ENCODE results near the gene SLC4A7. TPM values are rescaled to one million over a fixed set of nuclear protein-coding genes. Genes with fewer than 3 reads are reported as not detected.
"Not testable (repeated sequence)": the region's sequence is repeated elsewhere in the genome, so short reads cannot be mapped to it uniquely, and the experiment has no call there.

Gene SLC4A7
- total and polyA plus RNA-seq, 7 donors = 1.4 to 26.6 (median 13.3) TPM

DNA sequence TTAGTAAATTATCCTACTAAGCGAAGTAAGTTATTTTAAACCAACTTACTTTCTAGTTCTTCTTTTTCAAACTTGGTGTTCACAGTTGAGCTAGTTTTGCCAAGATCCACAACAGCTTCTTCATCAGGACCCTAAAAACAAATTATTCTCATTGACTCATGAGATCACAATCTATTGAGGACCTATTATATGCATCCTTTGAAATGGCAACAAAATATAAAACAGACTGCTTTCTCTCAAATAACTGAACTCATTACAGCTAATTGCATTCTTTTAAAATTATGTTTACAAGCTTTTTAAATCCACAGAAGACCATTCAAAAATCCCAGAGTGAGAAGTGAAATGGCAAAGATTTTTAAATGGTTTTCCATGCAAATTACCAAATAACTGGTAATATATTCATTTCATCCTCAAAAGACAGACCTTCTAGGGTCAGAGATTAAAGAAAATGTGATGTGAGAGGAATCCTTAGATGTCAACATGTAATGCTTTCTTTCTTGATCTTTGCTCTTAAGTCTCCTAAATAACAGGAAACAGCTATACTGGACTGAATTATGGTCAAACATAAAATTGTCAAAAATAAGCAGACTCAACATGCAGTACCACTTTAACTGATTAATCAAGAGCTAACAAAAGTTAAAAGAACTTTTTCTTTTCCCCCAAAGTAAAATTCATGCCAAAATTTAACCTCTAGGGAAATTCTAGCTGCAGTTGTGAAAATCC is 31.7 kb downstream of the SLC4A7 start:
- TF ChIP-seq, protein P1, sequence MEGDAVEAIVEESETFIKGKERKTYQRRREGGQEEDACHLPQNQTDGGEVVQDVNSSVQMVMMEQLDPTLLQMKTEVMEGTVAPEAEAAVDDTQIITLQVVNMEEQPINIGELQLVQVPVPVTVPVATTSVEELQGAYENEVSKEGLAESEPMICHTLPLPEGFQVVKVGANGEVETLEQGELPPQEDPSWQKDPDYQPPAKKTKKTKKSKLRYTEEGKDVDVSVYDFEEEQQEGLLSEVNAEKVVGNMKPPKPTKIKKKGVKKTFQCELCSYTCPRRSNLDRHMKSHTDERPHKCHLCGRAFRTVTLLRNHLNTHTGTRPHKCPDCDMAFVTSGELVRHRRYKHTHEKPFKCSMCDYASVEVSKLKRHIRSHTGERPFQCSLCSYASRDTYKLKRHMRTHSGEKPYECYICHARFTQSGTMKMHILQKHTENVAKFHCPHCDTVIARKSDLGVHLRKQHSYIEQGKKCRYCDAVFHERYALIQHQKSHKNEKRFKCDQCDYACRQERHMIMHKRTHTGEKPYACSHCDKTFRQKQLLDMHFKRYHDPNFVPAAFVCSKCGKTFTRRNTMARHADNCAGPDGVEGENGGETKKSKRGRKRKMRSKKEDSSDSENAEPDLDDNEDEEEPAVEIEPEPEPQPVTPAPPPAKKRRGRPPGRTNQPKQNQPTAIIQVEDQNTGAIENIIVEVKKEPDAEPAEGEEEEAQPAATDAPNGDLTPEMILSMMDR (IDR thresholded peaks at IDR 0.05) = no peak
- Histone ChIP-seq H3K4me3 (no peak overlapping the region), H3K27ac (no peak overlapping the region), H3K27me3 (ENCODE audit: insufficient read depth in 3 of 3, low read length in 2 of 3) (no peaks in the 10 kb centered on the region), H3K36me3 (ENCODE audit: insufficient read depth in 1 of 2, low read depth in 1 of 2) (peaks cover 0 to 11% of the 10 kb centered on the region in 2 donors), H3K4me1 (no peaks in the 10 kb centered on the region), H3K9me3 (no peaks in the 10 kb centered on the region)
- intact Hi-C loops (cut with DNase I) = no loop called here
- 95 to 98% (median 96%) methylated on average over 1 of the region's 1 CpG for WGBS, 3 donors
- ATAC-seq = no peak
- no peak for DNase-seq

DNA sequence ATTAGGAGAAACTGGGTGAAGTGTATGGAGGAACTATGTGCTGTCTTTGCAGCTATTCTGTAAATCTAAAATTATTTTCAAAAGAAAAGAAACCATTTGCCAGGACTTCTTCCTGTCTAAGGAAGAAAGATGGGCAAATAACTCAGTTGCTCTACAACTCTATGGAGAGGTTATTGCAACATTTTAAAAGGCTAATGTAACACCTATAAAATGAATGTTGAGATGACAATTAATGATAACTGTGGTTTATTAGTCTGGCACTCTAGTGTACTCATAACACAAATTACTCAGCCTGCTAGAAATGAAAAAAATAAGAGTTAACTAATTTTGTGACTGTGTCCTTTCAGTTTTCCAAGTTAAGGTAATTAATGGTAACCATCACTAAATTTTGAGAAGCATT is 32.3 kb downstream of the SLC4A7 start:
- Histone ChIP-seq H3K4me3 (no peak overlapping the region), H3K27ac (no peak overlapping the region), H3K9me3 (no peaks in the 10 kb centered on the region), H3K4me1 (no peaks in the 10 kb centered on the region), H3K27me3 (ENCODE audit: insufficient read depth in 3 of 3, low read length in 2 of 3) (no peaks in the 10 kb centered on the region), H3K36me3 (ENCODE audit: insufficient read depth in 1 of 2, low read depth in 1 of 2) (peaks cover 0 to 11% of the 10 kb centered on the region in 2 donors)
- no peak for ATAC-seq
- intact Hi-C loops (cut with DNase I) = no loop called here
- TF ChIP-seq, protein P1 (IDR thresholded peaks at IDR 0.05) = no peak
- DNase-seq = no peak

DNA sequence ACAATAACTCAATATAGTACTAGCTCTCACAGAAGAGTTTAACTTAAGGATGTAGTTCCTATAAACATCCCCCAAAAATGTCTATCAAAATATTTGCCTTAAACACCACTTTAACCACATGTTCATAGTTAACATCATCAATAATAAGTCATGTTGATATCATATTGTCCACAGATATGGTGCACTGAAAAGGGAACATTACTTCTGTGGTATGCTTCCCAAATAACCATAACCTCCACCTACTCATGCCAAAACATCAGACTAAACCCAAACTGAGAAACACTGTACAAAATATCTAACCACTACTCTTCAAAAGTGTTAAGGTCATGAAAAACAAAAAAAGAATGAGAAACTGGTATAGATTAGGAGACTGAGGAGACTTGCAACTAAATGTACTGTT is 32.9 kb downstream of the SLC4A7 start:
- H3K27ac ChIP-seq = no peak overlapping the region
- peaks cover 0 to 11% of the 10 kb centered on the region in 2 donors for H3K36me3 ChIP-seq (ENCODE audit: insufficient read depth in 1 of 2, low read depth in 1 of 2)
- no peaks in the 10 kb centered on the region for H3K9me3 ChIP-seq
- H3K4me3 ChIP-seq = no peak overlapping the region
- TF ChIP-seq, protein P1 (IDR thresholded peaks at IDR 0.05) = no peak
- no peaks in the 10 kb centered on the region for H3K4me1 ChIP-seq
- intact Hi-C loops (cut with DNase I) = no loop called here
- ATAC-seq (no peak), DNase-seq (no peak)
- no peaks in the 10 kb centered on the region for H3K27me3 ChIP-seq (ENCODE audit: insufficient read depth in 3 of 3, low read length in 2 of 3)

DNA sequence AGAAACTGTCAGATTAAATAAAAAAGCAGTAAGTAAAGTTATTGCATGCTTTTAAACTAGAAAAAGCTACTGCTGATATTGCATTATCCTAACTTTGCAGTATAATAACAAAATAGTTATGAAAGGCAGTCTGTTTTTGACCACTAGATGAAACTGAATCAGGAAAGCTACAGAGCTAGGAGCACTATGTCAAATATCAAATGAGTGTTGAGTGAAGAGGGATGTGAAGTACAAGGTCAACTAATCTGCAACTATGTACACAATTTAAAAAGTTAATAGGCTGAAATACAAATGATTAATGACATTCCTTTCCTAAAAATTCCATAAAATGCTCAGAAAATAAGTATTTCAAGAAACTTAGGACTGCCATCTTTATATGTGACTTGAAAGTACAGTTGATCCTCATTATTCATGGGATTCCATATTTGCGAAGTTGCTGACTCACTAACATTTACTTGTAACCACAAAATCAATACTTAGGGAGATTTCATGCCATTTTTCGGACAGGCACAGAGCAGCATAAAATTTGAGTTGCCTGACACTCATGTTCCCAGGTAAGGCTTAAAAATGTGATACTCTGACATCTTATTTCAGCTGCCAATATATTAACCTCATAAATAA is 34.5 kb downstream of the SLC4A7 start:
- DNase-seq (no peak), ATAC-seq (no peak)
- Histone ChIP-seq H3K27ac (no peak overlapping the region), H3K4me3 (no peak overlapping the region), H3K36me3 (ENCODE audit: insufficient read depth in 1 of 2, low read depth in 1 of 2) (peaks cover 0 to 11% of the 10 kb centered on the region in 2 donors), H3K27me3 (ENCODE audit: insufficient read depth in 3 of 3, low read length in 2 of 3) (no peaks in the 10 kb centered on the region), H3K9me3 (no peaks in the 10 kb centered on the region), H3K4me1 (no peaks in the 10 kb centered on the region)
- TF ChIP-seq, protein P1 (IDR thresholded peaks at IDR 0.05) = no peak
- WGBS, 3 donors = 72 to 88% (median 73%) methylated on average over 2 of the region's 2 CpGs
- intact Hi-C loops (cut with DNase I) = loop anchor here in 1 of 2 donors (10.0 kb wide), 1 partner anchor 705 kb away; no protein-coding TSS in a partner anchor

DNA sequence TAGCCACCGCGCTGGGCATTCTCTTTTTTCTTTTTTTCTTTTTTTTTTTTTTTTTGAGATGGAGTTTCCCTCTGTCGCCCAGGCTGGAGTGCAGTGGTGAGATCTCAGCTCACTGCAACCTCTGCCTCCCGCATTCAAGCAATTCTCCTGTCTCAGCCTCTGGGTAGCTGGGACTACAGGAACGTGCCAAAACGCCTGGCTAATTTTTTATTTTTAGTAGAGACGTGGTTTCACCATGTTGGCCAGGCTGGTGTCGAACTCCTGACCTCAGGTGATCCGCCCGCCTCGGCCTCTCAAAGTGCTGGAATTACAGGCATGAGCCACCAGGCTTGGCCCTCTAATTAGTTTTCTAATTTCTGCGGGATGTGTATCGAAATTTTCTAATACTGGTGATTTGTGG is 41.2 kb downstream of the SLC4A7 start:
- Histone ChIP-seq H3K27ac (peak overlapping the region; percentile 34), H3K9me3 (peaks cover 11% of the 10 kb centered on the region), H3K36me3 (ENCODE audit: insufficient read depth in 1 of 2, low read depth in 1 of 2) (peaks cover 0 to 18% of the 10 kb centered on the region in 2 donors)
- not testable (repeated sequence) for DNase-seq; H3K27me3 ChIP-seq (ENCODE audit: insufficient read depth in 3 of 3, low read length in 2 of 3); H3K4me3 ChIP-seq; H3K4me1 ChIP-seq
- intact Hi-C loops (cut with DNase I) = loop anchor here in 1 of 2 donors (10.0 kb wide), 1 partner anchor 712 kb away; no protein-coding TSS in a partner anchor
- ATAC-seq = peak; percentile 60 to 87 (median 77)
- 52 to 67% (median 61%) methylated on average over 13 of the region's 13 CpGs for WGBS, 3 donors

DNA sequence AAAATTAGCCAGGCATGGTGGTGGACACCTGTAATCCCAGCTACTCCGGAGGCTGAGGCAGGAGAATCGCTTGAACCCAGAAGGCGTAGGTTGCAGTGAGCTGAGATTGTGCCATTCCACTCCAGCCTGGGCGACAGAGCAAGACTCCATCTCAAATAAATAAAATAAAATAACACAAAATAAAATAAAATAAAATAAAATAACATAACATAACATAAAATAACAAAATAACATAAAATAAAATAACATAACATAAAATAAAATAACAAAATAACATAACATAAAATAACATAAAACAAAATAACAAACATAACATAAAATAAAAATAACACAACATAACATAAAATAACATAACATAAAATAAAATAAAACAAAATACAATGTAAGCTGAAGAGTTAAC is 45.8 kb downstream of the SLC4A7 start:
- DNase-seq; H3K4me1 ChIP-seq; H3K27ac ChIP-seq; H3K27me3 ChIP-seq (ENCODE audit: insufficient read depth in 3 of 3, low read length in 2 of 3); ATAC-seq; intact Hi-C loops (cut with DNase I); H3K4me3 ChIP-seq: not testable (repeated sequence)
- WGBS, 3 donors = 97 to 99% (median 98%) methylated on average over 4 of the region's 4 CpGs
- Histone ChIP-seq H3K36me3 (ENCODE audit: insufficient read depth in 1 of 2, low read depth in 1 of 2) (peaks cover 0 to 41% of the 10 kb centered on the region in 2 donors), H3K9me3 (peaks cover 11% of the 10 kb centered on the region)
